Activated T-cell treated with anti-CD3 and anti-CD28 coated beads, Interleukin-2, amount 50 U/mL, for 24 hours (primary cell): ENCODE measurements around the gene SYPL1.

Experiments used
- DNase-seq: peaks from one replicate; pipeline ENCODE4 v3.0.0-alpha.2; 2020
- H3K27ac Mint-ChIP-seq: 2 replicates; pipeline ENCODE4 v1.8.0; 2020; ENCODE audit warnings: mild to moderate bottlenecking, mixed read lengths
- H3K27me3 Mint-ChIP-seq: 2 replicates; pipeline ENCODE4 v1.8.0; 2020; ENCODE audit warnings: mixed read lengths
- H3K36me3 Mint-ChIP-seq: 2 replicates; pipeline ENCODE4 v1.8.0; 2020; ENCODE audit warnings: low read depth, mixed read lengths
- H3K4me1 Mint-ChIP-seq: 2 replicates; pipeline ENCODE4 v1.8.0; 2020; ENCODE audit warnings: low read depth, mixed read lengths
- H3K4me3 Mint-ChIP-seq: 2 replicates; pipeline ENCODE4 v1.8.0; 2020; ENCODE audit warnings: mild to moderate bottlenecking, moderate library complexity, mixed read lengths
- H3K9me3 Mint-ChIP-seq: 2 replicates; pipeline ENCODE4 v1.8.0; 2020; ENCODE audit warnings: mixed read lengths

Gene SYPL1

DNA sequence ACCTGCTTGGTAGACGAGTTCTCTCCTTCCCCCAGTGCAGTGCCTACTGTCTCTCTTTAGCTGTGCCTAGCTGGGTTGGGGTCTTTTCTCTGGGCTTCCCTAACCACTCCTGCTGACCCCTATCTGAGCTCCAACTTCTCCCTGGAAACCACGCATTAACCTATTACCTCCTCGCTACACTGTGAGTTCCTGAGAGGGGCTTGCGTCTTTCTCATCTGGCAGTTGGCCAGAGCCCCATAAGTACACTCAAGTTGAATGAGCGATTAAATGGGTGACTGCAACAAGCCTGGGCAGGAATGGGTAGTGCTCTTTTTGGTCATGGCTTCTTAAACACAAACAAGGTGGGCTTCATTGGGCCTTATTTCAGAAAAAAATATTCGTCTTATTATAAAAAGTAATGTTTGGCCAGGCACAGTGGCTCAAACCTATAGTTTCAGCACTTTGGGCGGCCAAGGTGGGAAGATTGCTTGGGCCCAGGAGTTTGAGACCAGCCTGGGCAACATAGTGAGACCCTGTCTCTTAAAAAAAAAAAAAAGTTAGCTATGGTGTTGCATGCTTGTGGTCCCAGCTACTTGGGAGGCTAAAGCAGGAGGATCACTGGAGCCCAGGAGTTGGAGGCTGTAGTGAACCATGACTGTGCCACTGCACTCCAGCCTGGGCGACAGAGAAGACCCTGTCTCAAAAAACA is 41.4 kb downstream of the SYPL1 start:
- Mint-ChIP-seq H3K27ac (peak overlapping the region; percentile 93), H3K4me3 (peak overlapping the region; percentile 63), H3K36me3 (no peaks in the 10 kb centered on the region), H3K4me1 (peaks cover 42% of the 10 kb centered on the region), H3K27me3 (no peaks in the 10 kb centered on the region), H3K9me3 (no peaks in the 10 kb centered on the region)
- no peak for DNase-seq

GRCh38 chr7:106070201-106070551 is 41.9 kb downstream of the SYPL1 start:
- Mint-ChIP-seq H3K36me3 (no peaks in the 10 kb centered on the region), H3K27me3 (no peaks in the 10 kb centered on the region), H3K4me1 (peaks cover 42% of the 10 kb centered on the region), H3K9me3 (no peaks in the 10 kb centered on the region), H3K27ac (no peak overlapping the region), H3K4me3 (no peak overlapping the region)
- DNase-seq: no peak

DNA sequence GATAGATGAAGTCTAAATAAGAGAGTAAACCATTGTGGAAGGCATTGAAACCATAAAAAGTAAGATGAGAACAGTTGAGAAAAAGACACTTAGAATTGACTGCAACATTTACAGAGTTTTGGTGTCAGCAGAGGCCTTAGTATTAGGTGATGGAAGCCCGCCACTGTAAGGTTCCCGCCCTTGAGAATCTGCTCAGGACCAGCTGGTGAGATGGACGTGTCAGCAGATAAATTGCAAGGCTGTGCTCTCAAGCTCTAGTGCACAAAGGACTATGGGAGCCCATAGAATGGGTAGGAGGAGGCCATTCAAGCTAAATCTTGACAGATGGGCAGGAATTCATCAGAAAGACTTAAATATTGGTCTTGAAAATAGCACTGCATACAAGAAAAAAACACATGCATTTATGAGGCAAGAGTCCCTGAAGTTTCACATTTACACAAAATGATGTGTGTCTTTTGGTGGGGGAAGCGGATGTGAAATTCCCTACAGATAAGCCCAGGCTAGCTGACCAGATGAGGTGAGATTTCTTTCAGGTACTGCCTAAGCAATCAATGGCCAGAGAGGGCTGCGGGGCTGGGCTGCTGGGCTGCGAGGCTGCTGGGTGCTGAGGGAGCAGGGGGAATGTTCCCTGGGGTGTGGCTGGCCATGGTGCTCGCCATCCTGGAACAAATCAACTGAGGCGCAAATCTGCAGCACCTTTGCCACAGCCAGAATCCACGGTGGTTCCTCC is 42.5 kb downstream of the SYPL1 start:
- Mint-ChIP-seq H3K27ac (no peak overlapping the region), H3K27me3 (no peaks in the 10 kb centered on the region), H3K9me3 (no peaks in the 10 kb centered on the region), H3K4me1 (peaks cover 41% of the 10 kb centered on the region), H3K36me3 (no peaks in the 10 kb centered on the region), H3K4me3 (no peak overlapping the region)
- no peak for DNase-seq

DNA sequence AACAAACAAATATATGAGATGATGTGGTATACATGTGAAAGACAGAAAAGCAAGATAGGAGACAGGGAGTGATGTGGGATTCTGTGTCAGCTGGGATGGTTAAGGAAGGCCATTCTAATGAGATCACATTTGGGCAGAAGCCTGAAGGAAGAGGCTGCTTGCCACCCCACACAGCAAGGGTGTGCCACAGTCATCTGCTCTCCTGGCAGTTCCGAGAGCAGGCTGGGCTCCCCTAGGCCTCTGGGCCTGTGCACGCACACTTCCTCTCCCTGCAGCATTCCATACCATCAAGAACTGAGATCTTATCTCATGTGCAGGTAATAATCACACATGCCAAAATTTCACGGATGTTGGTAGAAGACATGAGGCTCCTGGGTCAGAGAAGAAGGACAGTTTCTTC is 43.1 kb downstream of the SYPL1 start:
- H3K27me3 Mint-ChIP-seq: no peaks in the 10 kb centered on the region
- no peak overlapping the region for H3K27ac Mint-ChIP-seq
- H3K4me1 Mint-ChIP-seq: peaks cover 40% of the 10 kb centered on the region
- H3K9me3 Mint-ChIP-seq: no peaks in the 10 kb centered on the region
- H3K36me3 Mint-ChIP-seq: no peaks in the 10 kb centered on the region
- no peak overlapping the region for H3K4me3 Mint-ChIP-seq
- no peak for DNase-seq

DNA sequence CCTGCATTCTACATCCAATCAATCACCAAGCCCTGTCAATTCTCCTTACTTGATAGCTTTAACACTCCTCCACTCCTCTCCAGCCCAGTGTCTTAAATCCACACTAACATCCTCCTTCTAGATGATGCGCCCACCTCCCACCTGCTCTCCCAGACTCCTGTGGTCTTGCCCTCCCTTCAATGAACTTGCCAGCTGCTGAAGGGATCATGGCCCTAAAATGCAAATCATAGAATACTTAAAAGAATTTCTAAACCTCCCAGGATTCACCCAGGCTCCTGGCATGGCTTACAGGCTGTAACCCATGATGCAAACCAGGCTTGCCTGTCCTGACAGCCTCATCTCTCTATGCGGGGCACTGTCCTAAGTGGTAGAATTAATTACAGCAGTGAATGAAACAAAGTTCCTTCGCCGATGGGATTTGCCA is 43.6 kb downstream of the SYPL1 start:
- Mint-ChIP-seq H3K4me1 (peaks cover 39% of the 10 kb centered on the region), H3K9me3 (no peaks in the 10 kb centered on the region), H3K27ac (no peak overlapping the region), H3K4me3 (no peak overlapping the region), H3K36me3 (no peaks in the 10 kb centered on the region), H3K27me3 (no peaks in the 10 kb centered on the region)
- no peak for DNase-seq

GRCh38 chr7:106067678-106068077 is 44.4 kb downstream of the SYPL1 start:
- Mint-ChIP-seq H3K9me3 (no peaks in the 10 kb centered on the region), H3K27ac (no peak overlapping the region), H3K4me1 (peaks cover 40% of the 10 kb centered on the region), H3K27me3 (no peaks in the 10 kb centered on the region), H3K4me3 (no peak overlapping the region), H3K36me3 (no peaks in the 10 kb centered on the region)
- DNase-seq: no peak

GRCh38 chr7:106065575-106066500 is 46.3 kb downstream of the SYPL1 start:
- Mint-ChIP-seq H3K4me1 (peaks cover 30% of the 10 kb centered on the region), H3K27me3 (no peaks in the 10 kb centered on the region), H3K36me3 (no peaks in the 10 kb centered on the region), H3K9me3 (no peaks in the 10 kb centered on the region), H3K4me3 (no peak overlapping the region), H3K27ac (no peak overlapping the region)
- DNase-seq: no peak

DNA sequence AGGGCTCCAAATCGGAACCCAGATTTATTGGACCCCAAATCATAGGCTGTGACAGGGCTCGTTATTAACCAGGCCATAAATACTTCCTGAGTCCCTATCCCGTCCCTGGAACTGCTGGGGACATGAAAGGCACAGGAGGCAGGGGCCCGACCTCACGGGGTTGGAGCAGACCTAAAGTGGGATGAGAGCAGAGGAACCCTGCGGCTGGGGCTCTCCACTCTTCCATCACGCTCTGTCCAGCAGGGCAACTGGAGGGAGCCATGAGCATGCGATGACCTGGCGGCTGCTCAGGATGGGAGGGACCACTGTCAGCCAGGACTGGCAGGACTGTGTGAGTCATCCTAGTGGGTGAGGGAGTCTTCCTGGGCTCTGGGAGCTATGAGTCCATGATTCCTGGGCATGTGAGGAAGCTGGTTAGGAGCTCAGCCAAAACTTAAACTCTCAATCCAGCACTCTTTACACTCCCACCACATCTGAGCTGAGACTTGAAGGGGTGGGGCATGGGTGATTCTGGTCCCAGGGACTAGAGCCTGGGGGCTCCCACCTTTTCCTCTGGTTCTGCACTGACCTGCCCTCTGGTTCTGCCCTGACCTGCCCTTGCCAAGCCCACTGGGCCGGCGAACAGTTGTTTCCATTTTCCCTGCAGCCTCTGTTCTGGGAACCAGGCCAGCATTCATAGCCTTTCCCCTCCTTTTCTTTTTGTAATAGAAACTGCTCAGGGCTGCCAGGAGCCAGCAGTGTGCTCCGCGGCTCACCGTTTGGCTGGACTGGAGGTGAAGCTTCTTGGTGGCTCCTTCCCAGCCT is 47.1 kb downstream of the SYPL1 start:
- no peaks in the 10 kb centered on the region for H3K9me3 Mint-ChIP-seq
- no peak overlapping the region for H3K4me3 Mint-ChIP-seq

DNA sequence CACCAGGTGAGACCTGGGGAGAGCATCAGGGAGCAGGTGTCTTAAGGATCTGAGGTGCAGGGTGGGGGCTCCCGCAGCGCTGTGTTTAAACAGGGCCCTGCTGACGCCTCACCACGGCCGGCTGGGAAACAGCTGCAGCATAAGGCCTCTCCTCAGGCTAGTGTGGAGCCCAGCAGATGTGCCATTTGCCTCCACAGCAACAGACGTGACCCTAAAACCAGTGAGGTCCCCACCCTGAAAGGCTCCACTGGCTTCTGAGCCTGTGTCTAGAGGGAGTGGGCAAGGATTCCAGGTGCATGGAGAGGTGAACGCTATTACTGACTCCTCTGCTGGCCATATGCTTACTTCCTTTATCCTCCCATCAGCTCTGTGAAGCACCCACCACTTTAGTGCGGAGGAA is 47.8 kb downstream of the SYPL1 start:
- no peaks in the 10 kb centered on the region for H3K36me3 Mint-ChIP-seq
- H3K27ac Mint-ChIP-seq: no peak overlapping the region

More for the DNA sequence above, 47.1 kb downstream of the SYPL1 start:
- Mint-ChIP-seq H3K36me3 (no peaks in the 10 kb centered on the region), H3K4me1 (peaks cover 26% of the 10 kb centered on the region), H3K27me3 (no peaks in the 10 kb centered on the region), H3K27ac (no peak overlapping the region)
- DNase-seq: no peak

GRCh38 chr7:106063692-106064091 is 48.4 kb downstream of the SYPL1 start:
- no peaks in the 10 kb centered on the region for H3K27me3 Mint-ChIP-seq
- no peaks in the 10 kb centered on the region for H3K36me3 Mint-ChIP-seq
- H3K4me1 Mint-ChIP-seq: peaks cover 19% of the 10 kb centered on the region
- H3K9me3 Mint-ChIP-seq: no peaks in the 10 kb centered on the region
- H3K4me3 Mint-ChIP-seq: no peak overlapping the region
- no peak overlapping the region for H3K27ac Mint-ChIP-seq
- DNase-seq: no peak

More for the DNA sequence above, 47.8 kb downstream of the SYPL1 start:
- no peak for DNase-seq
- Mint-ChIP-seq H3K27me3 (no peaks in the 10 kb centered on the region), H3K4me3 (no peak overlapping the region), H3K4me1 (peaks cover 21% of the 10 kb centered on the region), H3K9me3 (no peaks in the 10 kb centered on the region)

DNA sequence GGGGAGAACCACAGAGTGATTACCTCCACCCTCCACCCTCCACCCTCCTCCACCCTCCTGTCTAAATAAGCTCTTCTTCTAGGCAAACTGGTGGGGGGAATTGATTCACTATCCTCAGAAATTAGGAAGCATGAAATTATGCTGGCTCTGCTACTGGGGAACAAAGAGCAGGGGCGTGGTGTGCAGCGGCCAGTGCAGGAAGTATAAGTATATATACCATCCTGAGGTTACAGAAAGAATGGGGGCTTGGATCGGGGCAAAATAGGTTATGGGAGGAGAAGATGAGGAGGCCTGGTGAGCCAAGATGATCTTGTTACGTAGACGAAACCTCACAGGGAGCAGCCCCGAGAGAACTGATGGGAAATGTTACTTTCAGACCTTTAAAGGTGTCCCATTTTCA is 49.1 kb downstream of the SYPL1 start:
- H3K9me3 Mint-ChIP-seq: no peaks in the 10 kb centered on the region
- no peak overlapping the region for H3K27ac Mint-ChIP-seq
- no peaks in the 10 kb centered on the region for H3K36me3 Mint-ChIP-seq
- no peaks in the 10 kb centered on the region for H3K27me3 Mint-ChIP-seq
- H3K4me3 Mint-ChIP-seq: no peak overlapping the region
- H3K4me1 Mint-ChIP-seq: peaks cover 26% of the 10 kb centered on the region
- no peak for DNase-seq

GRCh38 chr7:106062521-106062931 is 49.6 kb downstream of the SYPL1 start:
- Mint-ChIP-seq H3K36me3 (no peaks in the 10 kb centered on the region), H3K9me3 (no peaks in the 10 kb centered on the region), H3K27me3 (no peaks in the 10 kb centered on the region), H3K4me1 (peaks cover 31% of the 10 kb centered on the region), H3K4me3 (no peak overlapping the region), H3K27ac (no peak overlapping the region)
- no peak for DNase-seq

DNA sequence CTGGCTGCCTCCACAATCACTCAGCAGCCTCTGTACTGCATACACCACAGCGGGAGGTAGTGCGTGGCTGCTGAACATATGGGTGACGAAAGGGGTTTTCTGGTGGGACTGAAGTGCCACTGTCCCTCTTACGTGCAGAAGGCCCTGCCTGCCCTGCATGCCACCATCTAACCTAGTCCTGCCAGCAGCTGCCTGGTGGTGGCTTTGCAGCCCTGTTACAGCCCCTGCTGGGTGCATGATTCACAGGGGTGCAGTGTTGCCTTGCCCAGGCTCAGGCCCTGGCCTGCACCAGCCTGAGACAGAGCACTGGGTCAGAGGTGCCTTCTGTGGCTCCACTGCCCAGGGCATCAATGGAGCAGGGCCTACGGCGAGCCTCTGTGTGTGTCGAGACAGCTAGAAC is 50.1 kb downstream of the SYPL1 start:
- Mint-ChIP-seq H3K4me1 (peaks cover 36% of the 10 kb centered on the region), H3K27ac (no peak overlapping the region), H3K27me3 (no peaks in the 10 kb centered on the region), H3K4me3 (no peak overlapping the region), H3K9me3 (no peaks in the 10 kb centered on the region), H3K36me3 (no peaks in the 10 kb centered on the region)
- DNase-seq: no peak

DNA sequence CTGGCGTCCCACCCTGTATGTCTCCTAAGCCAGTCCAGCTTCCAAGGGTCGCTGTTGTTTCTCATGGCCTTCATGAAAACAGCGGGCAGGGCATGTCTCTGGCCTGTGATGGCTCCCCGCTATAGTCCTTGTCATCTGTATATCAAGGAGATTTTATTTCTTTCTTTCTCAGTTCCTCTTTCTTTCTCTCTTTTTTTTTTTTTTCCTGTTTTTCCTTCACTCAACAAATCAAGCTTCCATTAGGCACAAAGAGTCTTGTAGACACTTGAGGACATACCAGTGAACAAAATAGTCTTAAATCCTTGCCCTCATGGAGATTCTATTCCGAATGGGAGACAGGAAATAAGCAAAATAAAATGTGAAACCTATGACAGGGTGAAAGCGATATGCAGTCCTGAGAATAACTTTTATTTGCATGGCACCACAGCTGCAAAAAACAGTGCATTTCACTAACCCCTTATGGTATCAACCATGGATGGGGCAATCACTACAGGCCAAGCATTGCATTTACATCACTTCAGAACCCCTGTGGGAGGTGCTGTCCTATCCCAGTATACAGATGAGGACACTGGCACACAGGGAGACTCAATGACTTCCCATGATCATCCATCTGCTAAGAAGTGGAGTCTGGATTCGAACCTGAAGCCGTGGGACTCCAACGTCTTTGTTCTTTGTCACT is 50.7 kb downstream of the SYPL1 start:
- H3K27ac Mint-ChIP-seq: no peak overlapping the region
- H3K4me1 Mint-ChIP-seq: peaks cover 40% of the 10 kb centered on the region
- DNase-seq: no peak
- no peaks in the 10 kb centered on the region for H3K9me3 Mint-ChIP-seq
- H3K4me3 Mint-ChIP-seq: no peak overlapping the region
- no peaks in the 10 kb centered on the region for H3K27me3 Mint-ChIP-seq
- H3K36me3 Mint-ChIP-seq: no peaks in the 10 kb centered on the region
